RCC 7860 (cell line): ENCODE measurements around the gene SRI.
"Not testable (repeated sequence)": the region's sequence is repeated elsewhere in the genome, so short reads cannot be mapped to it uniquely, and the experiment has no call there.

Experiments used
- DNase-seq: peaks from one replicate; pipeline ENCODE4 v3.0.0-alpha.2; 2015; ENCODE audit warnings: low spot score
- FAIRE-seq: peaks from 2 replicates; lab custom pipeline; 2012; peaks lifted over from hg19 to GRCh38; lab: Jason Lieb, UNC

Gene SRI, protein sequence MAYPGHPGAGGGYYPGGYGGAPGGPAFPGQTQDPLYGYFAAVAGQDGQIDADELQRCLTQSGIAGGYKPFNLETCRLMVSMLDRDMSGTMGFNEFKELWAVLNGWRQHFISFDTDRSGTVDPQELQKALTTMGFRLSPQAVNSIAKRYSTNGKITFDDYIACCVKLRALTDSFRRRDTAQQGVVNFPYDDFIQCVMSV

GRCh38 chr7:88219781-88220747, at the start of gene SRI:
Gene SRI (minus strand): TSS chr7:88220038. CDS start chr7:88220026, 12 bp downstream.
- FAIRE-seq, result peak; percentile 16

DNA sequence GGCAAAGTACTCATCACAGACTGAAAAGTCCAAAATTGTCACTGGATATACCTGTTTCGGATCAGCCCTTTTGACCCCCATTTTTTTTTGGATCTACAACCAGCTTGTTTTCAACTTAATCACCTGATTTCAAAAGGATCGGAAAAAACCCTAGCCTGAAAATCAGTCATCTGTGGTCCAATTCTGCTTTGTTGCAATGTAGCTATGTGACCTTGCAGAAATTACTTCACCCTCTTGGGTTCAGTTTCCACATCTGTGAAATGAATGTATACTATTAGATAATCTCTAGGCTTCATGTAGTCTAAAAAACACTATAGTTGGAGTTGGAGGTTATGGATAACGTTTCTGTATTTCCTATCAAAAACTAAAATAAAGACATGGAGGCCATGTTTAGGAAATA, 49.7 kb upstream of the SRI start:
- no peak for FAIRE-seq
- DNase-seq, result no peak

More at GRCh38 chr7:88219781-88220747, at the start of gene SRI:
- DNase-seq, result peak; percentile 79

GRCh38 chr7:88268858-88269257, 49.0 kb upstream of the SRI start:
- DNase-seq (no peak), FAIRE-seq (no peak)

- FAIRE-seq (no peak), DNase-seq (no peak)
Observed at GRCh38 chr7:88268051-88268450, 48.2 kb upstream of the SRI start.

GRCh38 chr7:88267421-88267820, 47.6 kb upstream of the SRI start:
- DNase-seq (no peak), FAIRE-seq (no peak)

DNA sequence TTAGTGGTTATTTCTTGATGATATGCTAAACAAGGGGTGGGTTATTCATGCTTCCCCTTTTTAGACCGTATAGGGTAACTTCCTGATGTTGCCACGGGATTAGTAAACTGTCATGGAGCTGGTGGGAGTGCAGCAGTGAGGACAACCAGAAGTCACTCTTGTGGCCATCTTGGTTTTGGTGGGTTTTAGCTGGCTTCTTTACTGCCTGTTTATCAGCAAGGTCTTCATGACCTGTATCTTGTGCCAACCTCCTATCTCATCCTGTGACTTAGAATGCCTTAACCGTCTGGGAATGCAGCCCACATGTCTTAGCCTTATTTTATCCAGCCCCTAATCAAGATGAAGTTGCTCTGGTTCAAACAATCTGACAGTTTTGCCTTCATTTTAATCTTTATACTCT, 45.1 kb upstream of the SRI start:
- not testable (repeated sequence) for DNase-seq, FAIRE-seq

- DNase-seq (no peak), FAIRE-seq (no peak)
Observed at GRCh38 chr7:88262562-88262961, 42.7 kb upstream of the SRI start.

DNA sequence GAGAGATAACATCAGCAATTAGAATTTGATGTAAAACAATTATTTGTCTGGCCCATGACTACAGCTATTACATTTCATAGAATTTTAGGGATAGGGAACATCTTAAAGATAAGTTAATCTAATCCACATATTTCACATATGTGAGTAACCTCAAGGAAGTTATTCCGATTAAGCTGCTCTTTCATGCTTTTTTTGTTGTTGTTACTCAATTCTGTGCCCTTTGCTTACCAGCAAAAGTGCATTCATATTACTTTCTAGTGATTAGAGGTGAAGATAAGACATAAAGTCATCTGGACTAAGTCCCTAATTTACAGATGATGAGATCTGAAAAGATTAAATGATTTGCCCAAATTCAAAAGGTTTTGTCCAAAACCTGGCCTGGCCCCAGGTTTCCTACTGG, 40.9 kb upstream of the SRI start:
- FAIRE-seq (no peak), DNase-seq (no peak)

DNA sequence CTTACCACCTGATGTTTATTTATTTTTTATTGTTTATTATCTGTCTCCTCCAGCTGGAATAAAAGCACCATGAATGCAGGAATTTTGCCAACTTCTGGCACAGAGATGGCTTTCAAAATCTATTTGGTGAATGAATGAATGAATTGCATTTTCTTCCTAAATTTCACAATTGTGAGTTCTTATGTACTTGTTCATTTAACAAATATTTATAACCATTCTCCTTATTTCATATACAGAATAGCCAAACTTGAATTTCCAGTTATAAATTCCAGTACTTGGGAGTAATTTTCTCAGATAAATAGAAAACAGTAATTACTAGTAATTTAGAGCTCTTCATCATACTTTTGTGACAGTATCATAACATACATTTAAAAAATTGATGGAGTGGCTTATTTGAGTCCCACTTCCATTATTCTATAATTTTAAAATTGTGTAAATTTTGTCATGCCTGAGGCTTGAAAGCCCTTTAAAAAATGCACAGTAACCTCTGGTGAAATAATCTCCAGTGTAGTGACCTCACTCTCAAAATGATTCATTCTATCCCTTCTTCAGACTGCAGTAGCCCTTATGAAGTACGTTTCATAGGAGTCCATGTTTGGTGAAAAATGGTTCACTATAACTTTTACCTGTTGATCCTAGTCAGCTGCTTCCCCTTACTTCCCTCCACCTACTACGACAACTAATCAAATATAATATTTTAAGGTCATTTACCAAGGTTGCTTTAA, 40.0 kb upstream of the SRI start:
- DNase-seq, result no peak
- FAIRE-seq, result peak; percentile 38

- not testable (repeated sequence) for FAIRE-seq
Observed at GRCh38 chr7:88258296-88258695, 38.5 kb upstream of the SRI start.

DNA sequence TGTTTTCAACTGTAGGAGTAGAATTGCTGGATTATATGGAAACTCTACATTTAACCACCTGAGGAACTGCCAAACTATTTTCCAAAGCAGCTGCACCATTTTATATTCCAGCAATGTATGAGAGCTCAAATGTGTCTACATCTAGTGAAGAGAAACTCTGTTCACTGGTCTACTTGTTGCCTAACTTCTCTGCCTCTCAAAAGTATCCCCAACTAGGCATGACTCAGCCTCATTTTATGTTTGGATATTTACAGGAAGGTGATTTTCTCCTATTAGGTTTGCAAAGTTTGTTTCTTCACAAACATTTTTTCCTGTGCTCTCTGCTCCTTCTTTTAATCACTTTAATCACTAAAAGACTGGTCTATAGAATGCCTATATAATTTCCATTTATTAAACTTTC, 37.1 kb upstream of the SRI start:
- DNase-seq, result no peak
- no peak for FAIRE-seq

More at GRCh38 chr7:88258296-88258695, 38.5 kb upstream of the SRI start:
- not testable (repeated sequence) for DNase-seq

GRCh38 chr7:88254721-88255424, 35.0 kb upstream of the SRI start:
- DNase-seq, result peak; percentile 100
- peak; percentile 96 for FAIRE-seq

DNA sequence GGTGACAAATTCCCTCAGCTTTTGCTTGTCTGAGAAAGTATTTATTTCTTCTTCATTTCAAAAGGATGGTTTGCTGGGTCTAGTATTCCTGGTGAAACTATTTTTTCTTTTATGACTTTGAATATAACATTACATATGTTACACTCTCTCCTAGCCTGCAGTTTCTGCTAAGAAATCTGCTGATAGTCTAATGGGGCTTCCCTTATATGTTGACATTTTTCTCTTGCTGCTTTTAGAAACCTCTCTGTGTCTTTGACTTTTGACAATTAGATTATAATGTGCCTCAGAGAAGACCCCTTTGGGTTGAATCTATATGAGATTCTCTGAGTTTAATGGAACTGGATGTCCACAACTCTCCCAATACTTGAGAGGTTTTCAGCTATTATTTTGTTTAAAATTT, 33.8 kb upstream of the SRI start:
- DNase-seq (no peak), FAIRE-seq (no peak)

DNA sequence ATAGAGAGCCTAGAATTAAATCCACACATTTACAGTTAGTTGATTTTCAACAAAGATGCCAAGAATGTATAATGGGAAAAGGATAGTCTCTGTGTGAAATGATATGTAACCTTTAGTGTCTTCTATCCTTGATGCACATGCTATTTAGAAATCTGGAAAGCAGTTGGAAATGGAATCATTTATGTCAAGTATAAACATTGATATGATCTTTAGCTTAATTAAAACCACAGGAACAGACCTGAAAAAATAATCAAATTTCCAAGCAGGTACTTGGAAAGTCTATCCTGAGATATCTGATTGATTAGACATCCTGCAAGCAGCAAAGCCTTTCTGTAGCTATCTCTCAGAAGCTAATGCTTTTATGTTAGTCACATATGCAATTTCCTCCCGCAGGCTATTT, 24.4 kb upstream of the SRI start:
- no peak for DNase-seq
- no peak for FAIRE-seq

DNA sequence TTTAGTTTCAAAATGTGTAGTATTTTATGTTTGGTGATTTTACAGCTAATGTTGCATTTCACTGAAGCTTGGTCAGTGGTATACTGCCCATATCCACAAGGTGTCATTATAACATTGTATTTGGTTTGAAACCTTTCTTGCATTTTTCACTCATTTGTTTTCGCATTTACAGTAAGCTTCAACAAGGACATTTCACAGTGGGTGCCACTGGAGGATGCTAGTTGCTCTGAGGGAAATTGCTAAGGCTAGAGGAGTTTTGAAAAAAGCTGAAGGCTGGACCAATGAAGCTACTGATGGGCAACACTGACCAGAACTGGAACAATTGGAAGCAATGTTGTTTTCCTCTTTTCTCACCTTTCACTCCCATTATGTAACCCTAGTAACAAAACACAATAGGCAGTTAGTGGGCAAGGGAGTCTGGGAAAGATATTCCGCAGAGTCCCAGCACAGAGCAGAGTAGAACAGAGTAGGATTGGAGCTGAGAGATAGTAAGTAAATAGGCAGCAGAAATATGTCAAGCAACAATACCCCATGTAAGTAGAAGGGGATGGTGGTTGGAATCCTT, 23.6 kb upstream of the SRI start:
- FAIRE-seq, result peak; percentile 93
- DNase-seq, result peak; percentile 58

DNA sequence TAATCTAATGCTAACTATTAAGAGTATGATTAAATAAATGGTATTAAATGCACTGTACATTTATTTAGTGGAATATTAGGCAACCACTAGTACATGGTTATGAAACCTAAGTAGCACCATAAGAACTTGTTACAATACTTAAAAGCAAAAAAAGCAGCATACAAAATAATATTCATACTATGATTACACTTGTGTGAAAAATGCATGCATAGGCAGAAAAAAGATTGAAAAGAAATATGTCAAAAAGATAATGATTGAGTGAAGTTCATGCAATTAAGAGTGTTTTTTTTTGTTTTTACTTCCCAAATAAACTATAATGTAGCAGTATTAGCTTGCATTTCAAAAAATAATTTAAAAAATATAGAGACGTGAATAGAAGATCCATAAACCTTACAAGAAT, 20.0 kb upstream of the SRI start:
- DNase-seq (no peak), FAIRE-seq (no peak)

DNA sequence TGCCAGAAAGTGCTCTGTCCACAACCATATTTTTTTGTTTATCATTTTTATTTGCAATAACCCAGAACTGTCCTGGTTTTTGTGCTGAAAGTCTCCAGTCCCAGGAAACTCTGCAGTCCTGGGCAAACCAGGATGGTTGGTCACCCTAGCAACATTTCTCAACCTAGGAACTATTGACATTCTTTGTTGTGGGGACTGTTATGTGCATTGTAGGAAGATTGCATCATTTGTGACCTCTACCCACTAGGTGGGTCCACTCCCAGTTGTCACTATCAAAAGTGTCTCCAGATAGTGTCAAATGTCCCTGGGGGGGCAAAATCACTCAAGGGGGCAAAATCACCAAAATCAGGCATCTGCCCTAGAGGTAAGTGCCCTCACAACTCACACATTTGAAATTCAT, 14.0 kb upstream of the SRI start:
- DNase-seq, result no peak
- FAIRE-seq, result no peak

- no peak for DNase-seq
- no peak for FAIRE-seq
Observed at GRCh38 chr7:88230646-88231045, 10.8 kb upstream of the SRI start.

DNA sequence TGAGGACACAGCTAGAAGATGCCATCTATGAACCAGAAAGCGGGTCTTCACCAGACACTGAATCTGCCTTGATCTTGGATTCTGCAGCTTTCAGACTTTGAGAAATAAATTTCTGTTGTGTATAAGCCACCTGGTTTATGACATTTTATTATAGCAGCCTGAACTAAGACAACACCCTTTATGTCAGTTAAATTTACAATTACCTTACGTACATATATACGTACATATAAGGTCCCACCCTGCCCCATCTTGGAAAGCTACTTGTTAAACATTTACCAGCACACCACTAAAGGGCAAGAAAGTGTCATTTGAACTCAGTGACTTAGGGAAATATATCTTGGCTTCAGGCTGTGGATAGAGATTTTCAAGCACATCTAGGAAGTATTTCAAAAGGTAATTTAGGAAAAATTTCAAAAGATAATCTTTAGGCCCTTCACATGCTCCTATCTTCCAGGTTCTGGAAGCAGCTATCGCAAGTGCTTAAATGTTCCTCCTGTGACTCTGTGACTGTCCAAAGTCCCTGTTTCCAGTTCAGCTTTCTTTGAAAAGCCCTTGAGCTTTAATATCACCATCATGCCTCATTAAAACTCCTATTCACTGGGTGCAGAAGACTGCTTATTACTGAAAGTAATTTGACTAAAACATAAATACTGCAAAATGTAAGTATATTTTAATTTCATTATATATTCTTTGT, 9.6 kb upstream of the SRI start:
- DNase-seq, result no peak
- FAIRE-seq, result no peak
